ENCODE results near the gene CDKL4.

DNA sequence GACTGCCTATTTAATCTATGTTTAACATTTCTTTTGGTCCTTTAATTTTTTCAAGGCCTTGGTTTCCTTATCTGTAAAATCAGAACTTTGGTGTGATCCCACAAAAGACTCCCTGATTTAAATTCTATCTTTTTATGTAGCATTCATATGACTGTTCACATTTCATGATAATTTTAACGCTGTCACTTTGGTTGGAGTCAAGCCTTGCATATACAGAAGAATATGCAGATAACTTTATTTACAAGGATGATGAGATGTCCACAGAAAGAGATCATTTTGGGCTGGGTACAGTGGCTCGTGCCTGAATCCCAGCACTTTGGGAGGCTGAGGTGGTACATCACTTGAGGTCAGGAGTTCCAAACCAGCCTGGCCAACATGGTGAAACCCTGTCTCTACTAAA, 84.5 kb downstream of the CDKL4 start:
- TF ChIP-seq, protein P1, sequence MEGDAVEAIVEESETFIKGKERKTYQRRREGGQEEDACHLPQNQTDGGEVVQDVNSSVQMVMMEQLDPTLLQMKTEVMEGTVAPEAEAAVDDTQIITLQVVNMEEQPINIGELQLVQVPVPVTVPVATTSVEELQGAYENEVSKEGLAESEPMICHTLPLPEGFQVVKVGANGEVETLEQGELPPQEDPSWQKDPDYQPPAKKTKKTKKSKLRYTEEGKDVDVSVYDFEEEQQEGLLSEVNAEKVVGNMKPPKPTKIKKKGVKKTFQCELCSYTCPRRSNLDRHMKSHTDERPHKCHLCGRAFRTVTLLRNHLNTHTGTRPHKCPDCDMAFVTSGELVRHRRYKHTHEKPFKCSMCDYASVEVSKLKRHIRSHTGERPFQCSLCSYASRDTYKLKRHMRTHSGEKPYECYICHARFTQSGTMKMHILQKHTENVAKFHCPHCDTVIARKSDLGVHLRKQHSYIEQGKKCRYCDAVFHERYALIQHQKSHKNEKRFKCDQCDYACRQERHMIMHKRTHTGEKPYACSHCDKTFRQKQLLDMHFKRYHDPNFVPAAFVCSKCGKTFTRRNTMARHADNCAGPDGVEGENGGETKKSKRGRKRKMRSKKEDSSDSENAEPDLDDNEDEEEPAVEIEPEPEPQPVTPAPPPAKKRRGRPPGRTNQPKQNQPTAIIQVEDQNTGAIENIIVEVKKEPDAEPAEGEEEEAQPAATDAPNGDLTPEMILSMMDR (conservative IDR thresholded peaks at IDR 0.05), result no peak
- no peak for TF ChIP-seq EZH2 (IDR thresholded peaks at IDR 0.05; ENCODE audit: low read depth)
